T-helper 1 cell treated with Interleukin-12 subunit alpha and Interleukin-12 subunit beta and Interleukin-4 antibody, amounts not matched to agents 30 μg/mL and 1 μg/mL, for 36 hours (primary cell): ENCODE results near the gene FARP1.

Source experiments
- H3K27ac Mint-ChIP-seq: one replicate; pipeline ENCODE4 v1.8.0; 2021; ENCODE audit warnings: mild to moderate bottlenecking, mixed read lengths
- H3K27me3 Mint-ChIP-seq: one replicate; pipeline ENCODE4 v1.8.0; 2021; ENCODE audit warnings: low read depth, mixed read lengths
- H3K36me3 Mint-ChIP-seq: one replicate; pipeline ENCODE4 v1.8.0; 2021; ENCODE audit warnings: low read depth, mixed read lengths
- H3K4me1 Mint-ChIP-seq: one replicate; pipeline ENCODE4 v1.8.0; 2021; ENCODE audit warnings: low read depth, mixed read lengths
- H3K4me3 Mint-ChIP-seq: one replicate; pipeline ENCODE4 v1.8.0; 2021; ENCODE audit warnings: mild to moderate bottlenecking, moderate library complexity, mixed read lengths
- H3K9me3 Mint-ChIP-seq: one replicate; pipeline ENCODE4 v1.8.0; 2021; ENCODE audit warnings: mixed read lengths

The FARP1 gene

GRCh38 chr13:98175043-98175442 is 32.1 kb downstream of the FARP1 start:
- H3K27ac Mint-ChIP-seq = no peak overlapping the region
- H3K4me3 Mint-ChIP-seq = no peak overlapping the region

DNA sequence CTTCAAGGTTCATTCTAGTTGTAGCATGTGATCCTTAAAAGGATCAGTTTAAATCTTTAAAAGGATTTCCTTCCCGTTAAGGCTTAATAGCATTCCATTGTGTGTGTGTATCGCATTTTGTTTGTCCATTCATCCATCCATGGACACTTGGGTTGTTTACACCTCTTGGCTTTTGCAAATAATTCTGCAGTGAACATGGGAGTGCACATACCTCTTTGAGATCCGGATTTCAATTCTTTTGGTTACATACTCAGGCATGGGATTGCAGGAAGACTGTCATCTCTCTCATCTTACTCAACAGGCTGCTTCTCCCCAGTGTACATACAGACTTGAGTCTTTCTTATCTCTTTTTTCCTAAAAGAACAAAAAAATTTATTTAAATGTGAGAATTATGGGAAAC is 32.9 kb downstream of the FARP1 start:
- Mint-ChIP-seq H3K27ac (no peak overlapping the region), H3K27me3 (peaks cover 4% of the 10 kb centered on the region), H3K9me3 (no peaks in the 10 kb centered on the region), H3K36me3 (no peaks in the 10 kb centered on the region), H3K4me1 (no peaks in the 10 kb centered on the region), H3K4me3 (no peak overlapping the region)

More at GRCh38 chr13:98175043-98175442, 32.1 kb downstream of the FARP1 start:
- Mint-ChIP-seq H3K27me3 (peaks cover 4% of the 10 kb centered on the region), H3K9me3 (no peaks in the 10 kb centered on the region), H3K36me3 (no peaks in the 10 kb centered on the region), H3K4me1 (no peaks in the 10 kb centered on the region)

- Mint-ChIP-seq H3K4me1 (no peaks in the 10 kb centered on the region), H3K27ac (no peak within 1 kb of the TSS)
These were observed 34.1 kb downstream of the FARP1 start, which contains the start of gene RNF113B for GRCh38 chr13:98176777-98177608. Gene RNF113B, minus strand, starts transcription at chr13:98177269. Its CDS starts 33 bp downstream, at chr13:98177236.

GRCh38 chr13:98180092-98180491 is 37.2 kb downstream of the FARP1 start:
- Mint-ChIP-seq H3K9me3 (no peaks in the 10 kb centered on the region), H3K27me3 (no peaks in the 10 kb centered on the region), H3K4me1 (no peaks in the 10 kb centered on the region), H3K36me3 (no peaks in the 10 kb centered on the region), H3K4me3 (no peak overlapping the region), H3K27ac (no peak overlapping the region)

More at GRCh38 chr13:98176777-98177608, 34.1 kb downstream of the FARP1 start, which contains the start of gene RNF113B:
- H3K36me3 Mint-ChIP-seq = no peaks in the 10 kb centered on the region
- H3K9me3 Mint-ChIP-seq = no peaks in the 10 kb centered on the region
- no peaks in the 10 kb centered on the region for H3K27me3 Mint-ChIP-seq
- H3K4me3 Mint-ChIP-seq = no peak within 1 kb of the TSS

- H3K36me3 Mint-ChIP-seq = no peaks in the 10 kb centered on the region
- no peak overlapping the region for H3K4me3 Mint-ChIP-seq
- H3K27ac Mint-ChIP-seq = no peak overlapping the region
- H3K27me3 Mint-ChIP-seq = no peaks in the 10 kb centered on the region
- no peaks in the 10 kb centered on the region for H3K4me1 Mint-ChIP-seq
- H3K9me3 Mint-ChIP-seq = no peaks in the 10 kb centered on the region
These were observed 38.4 kb downstream of the FARP1 start for GRCh38 chr13:98181111-98181815.

- Mint-ChIP-seq H3K27me3 (no peaks in the 10 kb centered on the region), H3K9me3 (no peaks in the 10 kb centered on the region), H3K27ac (no peak overlapping the region), H3K4me3 (no peak overlapping the region), H3K4me1 (no peaks in the 10 kb centered on the region), H3K36me3 (no peaks in the 10 kb centered on the region)
These were observed 39.3 kb downstream of the FARP1 start for GRCh38 chr13:98182153-98182552.

GRCh38 chr13:98182589-98182988 is 39.7 kb downstream of the FARP1 start:
- no peaks in the 10 kb centered on the region for H3K4me1 Mint-ChIP-seq
- H3K9me3 Mint-ChIP-seq = no peaks in the 10 kb centered on the region
- H3K27ac Mint-ChIP-seq = no peak overlapping the region
- no peaks in the 10 kb centered on the region for H3K27me3 Mint-ChIP-seq
- no peak overlapping the region for H3K4me3 Mint-ChIP-seq
- no peaks in the 10 kb centered on the region for H3K36me3 Mint-ChIP-seq

GRCh38 chr13:98184792-98185191 is 41.9 kb downstream of the FARP1 start:
- Mint-ChIP-seq H3K9me3 (no peaks in the 10 kb centered on the region), H3K27me3 (no peaks in the 10 kb centered on the region), H3K27ac (no peak overlapping the region), H3K4me1 (no peaks in the 10 kb centered on the region), H3K36me3 (no peaks in the 10 kb centered on the region), H3K4me3 (no peak overlapping the region)

- no peaks in the 10 kb centered on the region for H3K27me3 Mint-ChIP-seq
- H3K27ac Mint-ChIP-seq = no peak overlapping the region
- no peaks in the 10 kb centered on the region for H3K4me1 Mint-ChIP-seq
- H3K36me3 Mint-ChIP-seq = no peaks in the 10 kb centered on the region
- H3K9me3 Mint-ChIP-seq = no peaks in the 10 kb centered on the region
- H3K4me3 Mint-ChIP-seq = no peak overlapping the region
These were observed 44.5 kb downstream of the FARP1 start for GRCh38 chr13:98187155-98187964.

DNA sequence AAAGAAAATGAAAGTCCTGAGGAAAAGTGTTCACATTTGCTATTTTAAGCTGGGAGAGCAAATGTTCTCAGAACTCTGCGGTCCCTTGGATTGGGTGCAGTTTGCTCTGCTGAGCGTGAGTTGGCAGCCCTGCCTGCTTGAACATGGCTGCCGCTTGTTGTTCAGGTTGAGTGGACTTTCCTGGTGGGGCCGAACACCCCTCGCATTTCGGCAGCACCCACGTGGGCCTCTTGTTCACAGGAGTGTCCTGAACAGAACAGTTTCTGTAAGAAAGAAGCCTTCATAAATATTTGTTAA is 45.0 kb downstream of the FARP1 start:
- Mint-ChIP-seq H3K27ac (no peak overlapping the region), H3K9me3 (no peaks in the 10 kb centered on the region), H3K36me3 (no peaks in the 10 kb centered on the region), H3K27me3 (no peaks in the 10 kb centered on the region), H3K4me3 (no peak overlapping the region), H3K4me1 (no peaks in the 10 kb centered on the region)

- H3K27ac Mint-ChIP-seq = no peak overlapping the region
- no peaks in the 10 kb centered on the region for H3K36me3 Mint-ChIP-seq
- no peaks in the 10 kb centered on the region for H3K4me1 Mint-ChIP-seq
- H3K9me3 Mint-ChIP-seq = no peaks in the 10 kb centered on the region
- no peaks in the 10 kb centered on the region for H3K27me3 Mint-ChIP-seq
- no peak overlapping the region for H3K4me3 Mint-ChIP-seq
These were observed 45.8 kb downstream of the FARP1 start for GRCh38 chr13:98188544-98189166.

GRCh38 chr13:98189841-98190505 is 47.1 kb downstream of the FARP1 start:
- Mint-ChIP-seq H3K36me3 (no peaks in the 10 kb centered on the region), H3K27ac (no peak overlapping the region)

DNA sequence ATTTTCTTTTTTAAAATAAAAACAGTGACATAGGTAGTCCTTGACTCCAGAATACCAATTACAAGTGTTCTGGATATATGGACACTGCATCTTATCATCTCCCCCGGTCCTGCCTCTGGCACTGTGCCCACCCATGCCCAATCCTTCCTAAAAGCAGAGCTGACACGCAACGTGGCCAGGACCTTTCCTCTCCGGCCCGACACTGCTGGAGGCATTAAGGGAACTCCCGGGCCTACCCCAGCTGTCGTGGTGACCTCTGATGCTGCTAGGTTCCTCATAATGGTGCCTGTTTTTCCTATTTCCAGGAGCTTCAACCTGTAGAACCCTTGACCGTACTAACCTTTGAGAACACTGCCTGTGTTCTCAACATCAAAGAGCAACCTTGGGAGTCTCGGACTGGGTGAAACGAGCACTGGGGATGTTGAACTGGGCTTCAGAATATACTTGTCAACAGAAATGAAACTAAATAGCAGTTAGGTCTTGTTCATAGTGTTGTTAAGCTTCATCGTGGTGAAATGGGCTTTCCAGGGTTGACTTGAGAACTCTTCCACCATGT is 48.1 kb downstream of the FARP1 start:
- Mint-ChIP-seq H3K36me3 (no peaks in the 10 kb centered on the region), H3K27ac (no peak overlapping the region), H3K4me1 (no peaks in the 10 kb centered on the region), H3K4me3 (no peak overlapping the region), H3K27me3 (no peaks in the 10 kb centered on the region), H3K9me3 (no peaks in the 10 kb centered on the region)

More at GRCh38 chr13:98189841-98190505, 47.1 kb downstream of the FARP1 start:
- Mint-ChIP-seq H3K4me3 (no peak overlapping the region), H3K27me3 (no peaks in the 10 kb centered on the region), H3K9me3 (no peaks in the 10 kb centered on the region), H3K4me1 (no peaks in the 10 kb centered on the region)
